ENCODE measurements around the gene RP9. TPM values are rescaled to one million over a fixed set of nuclear protein-coding genes. Genes with fewer than 3 reads are reported as not detected.

RP9 gene
- polyA plus RNA-seq, 3 donors: 8.8 to 12.0 (median 8.8) TPM

- 44 to 47% (median 45%) methylated on average over 2 of the region's 2 CpGs for WGBS, 3 donors
- H3K27ac ChIP-seq (ENCODE audit: low read depth, low read length): no peak overlapping the region
Observed at GRCh38 chr7:33072471-33072870, 36.7 kb downstream of the RP9 start.

GRCh38 chr7:33070831-33071230, 38.4 kb downstream of the RP9 start:
- WGBS, 3 donors: 64 to 72% (median 66%) methylated on average over 6 of the region's 6 CpGs
- H3K27ac ChIP-seq (ENCODE audit: low read depth, low read length): no peak overlapping the region

- WGBS, 3 donors: 96 to 100% (median 100%) methylated on average over 2 of the region's 2 CpGs
- no peak overlapping the region for H3K27ac ChIP-seq (ENCODE audit: low read depth, low read length)
Observed at GRCh38 chr7:33070277-33070676, 38.9 kb downstream of the RP9 start.

GRCh38 chr7:33067921-33068320, 41.3 kb downstream of the RP9 start:
- 35 to 69% (median 68%) methylated on average over 1 of the region's 1 CpG for WGBS, 3 donors
- no peak overlapping the region for H3K27ac ChIP-seq (ENCODE audit: low read depth, low read length)

- 92 to 95% (median 94%) methylated on average over 1 of the region's 1 CpG for WGBS, 3 donors
- H3K27ac ChIP-seq (ENCODE audit: low read depth, low read length): no peak overlapping the region
Observed at GRCh38 chr7:33066771-33067170, 42.4 kb downstream of the RP9 start.

- WGBS, 3 donors: 96 to 100% (median 100%) methylated on average over 1 of the region's 1 CpG
Observed at GRCh38 chr7:33065981-33066380, 43.2 kb downstream of the RP9 start.

GRCh38 chr7:33062782-33063443, 46.3 kb downstream of the RP9 start:
- H3K27ac ChIP-seq (ENCODE audit: low read depth, low read length): no peak overlapping the region
- WGBS, 3 donors: 0 to 1% (median 0%) methylated on average over 48 to 50 of the region's 50 CpGs

More at GRCh38 chr7:33065981-33066380, 43.2 kb downstream of the RP9 start:
- no peak overlapping the region for H3K27ac ChIP-seq (ENCODE audit: low read depth, low read length)

GRCh38 chr7:33062023-33062781, 47.0 kb downstream of the RP9 start, which contains the start of gene NT5C3A:
NT5C3A (minus strand) TSS chr7:33062776; CDS start chr7:33062705, 71 bp downstream.
- WGBS, 3 donors: 0 to 1% (median 1%) methylated on average over 58 to 66 of the region's 66 CpGs

GRCh38 chr7:33061282-33061937, 47.8 kb downstream of the RP9 start:
- H3K27ac ChIP-seq (ENCODE audit: low read depth, low read length): no peak overlapping the region
- 14 to 26% (median 21%) methylated on average over 8 of the region's 8 CpGs for WGBS, 3 donors

More at GRCh38 chr7:33062023-33062781, 47.0 kb downstream of the RP9 start, which contains the start of gene NT5C3A:
- no peak within 1 kb of the TSS for H3K27ac ChIP-seq (ENCODE audit: low read depth, low read length)

GRCh38 chr7:33059635-33060034, 49.6 kb downstream of the RP9 start:
- H3K27ac ChIP-seq (ENCODE audit: low read depth, low read length): no peak overlapping the region
- 46 to 55% (median 48%) methylated on average over 4 of the region's 4 CpGs for WGBS, 3 donors

GRCh38 chr7:33055158-33055557, 54.0 kb downstream of the RP9 start:
- no peak overlapping the region for H3K27ac ChIP-seq (ENCODE audit: low read depth, low read length)
- 80 to 97% (median 94%) methylated on average over 5 of the region's 5 CpGs for WGBS, 3 donors

- H3K27ac ChIP-seq (ENCODE audit: low read depth, low read length): no peak overlapping the region
- 69 to 91% (median 79%) methylated on average over 2 of the region's 2 CpGs for WGBS, 3 donors
Observed at GRCh38 chr7:33054261-33054964, 54.8 kb downstream of the RP9 start.

- no peak overlapping the region for H3K27ac ChIP-seq (ENCODE audit: low read depth, low read length)
- 18 to 52% (median 19%) methylated on average over 1 of the region's 1 CpG for WGBS, 3 donors
Observed at GRCh38 chr7:33053721-33054120, 55.5 kb downstream of the RP9 start.

GRCh38 chr7:33050535-33051318, 58.5 kb downstream of the RP9 start:
- no peak overlapping the region for H3K27ac ChIP-seq (ENCODE audit: low read depth, low read length)
- 0% methylated on average over 1 of the region's 1 CpG for WGBS, 3 donors

- no peak overlapping the region for H3K27ac ChIP-seq (ENCODE audit: low read depth, low read length)
- 90 to 98% (median 92%) methylated on average over 1 of the region's 1 CpG for WGBS, 3 donors
Observed at GRCh38 chr7:33048704-33049103, 60.5 kb downstream of the RP9 start.

- H3K27ac ChIP-seq (ENCODE audit: low read depth, low read length): no peak overlapping the region
- WGBS, 3 donors: 96 to 98% (median 97%) methylated on average over 3 of the region's 3 CpGs
Observed at GRCh38 chr7:33048257-33048656, 60.9 kb downstream of the RP9 start.

GRCh38 chr7:33044986-33045385, 64.2 kb downstream of the RP9 start:
- WGBS, 3 donors: 11 to 23% (median 19%) methylated on average over 2 of the region's 2 CpGs
- H3K27ac ChIP-seq (ENCODE audit: low read depth, low read length): no peak overlapping the region

All from adipose tissue (tissue), 3 donors.